WTC11 (cell line): Measurements from ENCODE around the gene TLE4.

Source experiments
- CREM ChIP-seq: sonication (generic); formaldehyde crosslinking; IDR thresholded peaks from 2 replicates; pipeline ENCODE4 v1.8.1; 2022; ENCODE audit warnings: mild to moderate bottlenecking, missing genetic modification reagents, moderate library complexity
- GRHL2 ChIP-seq: fragments of 250-450 bp; sonication (Bioruptor Pico); IDR thresholded peaks from 2 replicates; pipeline ENCODE4 v1.8.0; 2022; ENCODE audit warnings: mild to moderate bottlenecking, moderate library complexity; ENCODE audit not compliant: insufficient replicate concordance, severe bottlenecking
- JUN ChIP-seq: sonication (generic); formaldehyde crosslinking; IDR thresholded peaks from 2 replicates; pipeline ENCODE4 v1.8.0; 2023; ENCODE audit warnings: mild to moderate bottlenecking, missing genetic modification reagents
- PRRX2 ChIP-seq: fragments of 250-450 bp; sonication (Bioruptor Pico); IDR thresholded peaks from 2 replicates; pipeline ENCODE4 v1.8.0; 2021; ENCODE audit warnings: mild to moderate bottlenecking
- RELA ChIP-seq: sonication (generic); formaldehyde crosslinking; IDR thresholded peaks from 2 replicates; pipeline ENCODE4 v1.8.1; 2022; ENCODE audit warnings: missing genetic modification reagents, mild to moderate bottlenecking, borderline replicate concordance
- SP1 ChIP-seq: sonication (generic); formaldehyde crosslinking; conservative IDR thresholded peaks from 2 replicates; pipeline ENCODE4 v1.8.1; 2022; ENCODE audit warnings: missing genetic modification reagents
- ZNF263 ChIP-seq: sonication (generic); formaldehyde crosslinking; IDR thresholded peaks from 2 replicates; pipeline ENCODE4 v1.8.1; 2022; ENCODE audit warnings: low read depth, mild to moderate bottlenecking, moderate library complexity, missing genetic modification reagents
- ZNF317 ChIP-seq: sonication (generic); formaldehyde crosslinking; IDR thresholded peaks from 2 replicates; pipeline ENCODE4 v1.8.1; 2023; ENCODE audit warnings: low read depth, mild to moderate bottlenecking, moderate library complexity, missing genetic modification reagents, borderline replicate concordance
- TF ChIP-seq, protein P1 (sequence below): fragments of 200-600 bp; IDR thresholded peaks from 2 replicates; pipeline ENCODE4 v1.8.0; 2022; ENCODE audit warnings: antibody characterized with exemption
- TF ChIP-seq, protein P2 (sequence below): sonication (generic); formaldehyde crosslinking; IDR thresholded peaks from 2 replicates; pipeline ENCODE4 v1.8.0; 2022; ENCODE audit warnings: mild to moderate bottlenecking, missing genetic modification reagents
- TF ChIP-seq, protein P3 (sequence below): sonication (generic); formaldehyde crosslinking; IDR thresholded peaks from 2 replicates; pipeline ENCODE4 v1.8.1; 2023; ENCODE audit warnings: mild to moderate bottlenecking, missing genetic modification reagents
- TF ChIP-seq, protein P4 (sequence below): sonication (generic); formaldehyde crosslinking; IDR thresholded peaks from 2 replicates; pipeline ENCODE4 v1.8.0; 2023; ENCODE audit warnings: missing genetic modification reagents
- TF ChIP-seq, protein P5 (sequence below): sonication (generic); formaldehyde crosslinking; IDR thresholded peaks from 2 replicates; pipeline ENCODE4 v1.8.1; 2022; ENCODE audit warnings: missing genetic modification reagents, borderline replicate concordance
- TF ChIP-seq, protein P6 (sequence below): sonication (generic); formaldehyde crosslinking; conservative IDR thresholded peaks from 2 replicates; pipeline ENCODE4 v1.8.1; 2022; ENCODE audit warnings: mild to moderate bottlenecking, missing genetic modification reagents

DNA sequence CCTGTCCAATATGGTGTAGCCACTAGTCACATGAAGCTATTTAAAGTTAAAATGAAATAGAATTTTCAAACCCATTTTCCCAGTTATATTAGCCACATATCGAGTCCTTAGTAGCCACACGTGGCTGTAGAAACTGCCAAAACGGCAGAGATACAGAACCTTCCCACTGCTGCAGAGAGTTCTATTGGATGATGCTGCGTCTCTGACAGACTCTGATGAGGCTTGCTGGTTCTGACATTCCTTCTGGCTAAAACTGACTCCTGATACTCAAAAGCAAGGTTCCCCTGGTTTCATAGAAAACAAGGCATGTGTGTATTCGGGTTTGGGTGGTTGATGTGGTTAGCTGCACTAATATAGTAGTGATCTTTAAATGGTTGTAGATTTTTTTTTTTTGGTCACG, 91.5 kb downstream of the TLE4 start:
- no peak for TF ChIP-seq JUN (CRISPR knock-in tag)
- no peak for TF ChIP-seq ZNF317 (CRISPR knock-in tag)
- TF ChIP-seq, protein P1, sequence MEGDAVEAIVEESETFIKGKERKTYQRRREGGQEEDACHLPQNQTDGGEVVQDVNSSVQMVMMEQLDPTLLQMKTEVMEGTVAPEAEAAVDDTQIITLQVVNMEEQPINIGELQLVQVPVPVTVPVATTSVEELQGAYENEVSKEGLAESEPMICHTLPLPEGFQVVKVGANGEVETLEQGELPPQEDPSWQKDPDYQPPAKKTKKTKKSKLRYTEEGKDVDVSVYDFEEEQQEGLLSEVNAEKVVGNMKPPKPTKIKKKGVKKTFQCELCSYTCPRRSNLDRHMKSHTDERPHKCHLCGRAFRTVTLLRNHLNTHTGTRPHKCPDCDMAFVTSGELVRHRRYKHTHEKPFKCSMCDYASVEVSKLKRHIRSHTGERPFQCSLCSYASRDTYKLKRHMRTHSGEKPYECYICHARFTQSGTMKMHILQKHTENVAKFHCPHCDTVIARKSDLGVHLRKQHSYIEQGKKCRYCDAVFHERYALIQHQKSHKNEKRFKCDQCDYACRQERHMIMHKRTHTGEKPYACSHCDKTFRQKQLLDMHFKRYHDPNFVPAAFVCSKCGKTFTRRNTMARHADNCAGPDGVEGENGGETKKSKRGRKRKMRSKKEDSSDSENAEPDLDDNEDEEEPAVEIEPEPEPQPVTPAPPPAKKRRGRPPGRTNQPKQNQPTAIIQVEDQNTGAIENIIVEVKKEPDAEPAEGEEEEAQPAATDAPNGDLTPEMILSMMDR = no peak
- TF ChIP-seq, protein P2, sequence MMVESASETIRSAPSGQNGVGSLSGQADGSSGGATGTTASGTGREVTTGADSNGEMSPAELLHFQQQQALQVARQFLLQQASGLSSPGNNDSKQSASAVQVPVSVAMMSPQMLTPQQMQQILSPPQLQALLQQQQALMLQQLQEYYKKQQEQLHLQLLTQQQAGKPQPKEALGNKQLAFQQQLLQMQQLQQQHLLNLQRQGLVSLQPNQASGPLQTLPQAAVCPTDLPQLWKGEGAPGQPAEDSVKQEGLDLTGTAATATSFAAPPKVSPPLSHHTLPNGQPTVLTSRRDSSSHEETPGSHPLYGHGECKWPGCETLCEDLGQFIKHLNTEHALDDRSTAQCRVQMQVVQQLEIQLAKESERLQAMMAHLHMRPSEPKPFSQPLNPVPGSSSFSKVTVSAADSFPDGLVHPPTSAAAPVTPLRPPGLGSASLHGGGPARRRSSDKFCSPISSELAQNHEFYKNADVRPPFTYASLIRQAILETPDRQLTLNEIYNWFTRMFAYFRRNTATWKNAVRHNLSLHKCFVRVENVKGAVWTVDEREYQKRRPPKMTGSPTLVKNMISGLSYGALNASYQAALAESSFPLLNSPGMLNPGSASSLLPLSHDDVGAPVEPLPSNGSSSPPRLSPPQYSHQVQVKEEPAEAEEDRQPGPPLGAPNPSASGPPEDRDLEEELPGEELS = no peak
- TF ChIP-seq ZNF263 (CRISPR knock-in tag) = no peak
- TF ChIP-seq, protein P3, sequence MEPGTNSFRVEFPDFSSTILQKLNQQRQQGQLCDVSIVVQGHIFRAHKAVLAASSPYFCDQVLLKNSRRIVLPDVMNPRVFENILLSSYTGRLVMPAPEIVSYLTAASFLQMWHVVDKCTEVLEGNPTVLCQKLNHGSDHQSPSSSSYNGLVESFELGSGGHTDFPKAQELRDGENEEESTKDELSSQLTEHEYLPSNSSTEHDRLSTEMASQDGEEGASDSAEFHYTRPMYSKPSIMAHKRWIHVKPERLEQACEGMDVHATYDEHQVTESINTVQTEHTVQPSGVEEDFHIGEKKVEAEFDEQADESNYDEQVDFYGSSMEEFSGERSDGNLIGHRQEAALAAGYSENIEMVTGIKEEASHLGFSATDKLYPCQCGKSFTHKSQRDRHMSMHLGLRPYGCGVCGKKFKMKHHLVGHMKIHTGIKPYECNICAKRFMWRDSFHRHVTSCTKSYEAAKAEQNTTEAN (CRISPR knock-in tag) = no peak
- TF ChIP-seq, protein P4, sequence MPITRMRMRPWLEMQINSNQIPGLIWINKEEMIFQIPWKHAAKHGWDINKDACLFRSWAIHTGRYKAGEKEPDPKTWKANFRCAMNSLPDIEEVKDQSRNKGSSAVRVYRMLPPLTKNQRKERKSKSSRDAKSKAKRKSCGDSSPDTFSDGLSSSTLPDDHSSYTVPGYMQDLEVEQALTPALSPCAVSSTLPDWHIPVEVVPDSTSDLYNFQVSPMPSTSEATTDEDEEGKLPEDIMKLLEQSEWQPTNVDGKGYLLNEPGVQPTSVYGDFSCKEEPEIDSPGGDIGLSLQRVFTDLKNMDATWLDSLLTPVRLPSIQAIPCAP (CRISPR knock-in tag) = no peak
- TF ChIP-seq GRHL2 = no peak
- TF ChIP-seq RELA (CRISPR knock-in tag) = no peak
- no peak for TF ChIP-seq CREM (CRISPR knock-in tag)
- TF ChIP-seq, protein P5, sequence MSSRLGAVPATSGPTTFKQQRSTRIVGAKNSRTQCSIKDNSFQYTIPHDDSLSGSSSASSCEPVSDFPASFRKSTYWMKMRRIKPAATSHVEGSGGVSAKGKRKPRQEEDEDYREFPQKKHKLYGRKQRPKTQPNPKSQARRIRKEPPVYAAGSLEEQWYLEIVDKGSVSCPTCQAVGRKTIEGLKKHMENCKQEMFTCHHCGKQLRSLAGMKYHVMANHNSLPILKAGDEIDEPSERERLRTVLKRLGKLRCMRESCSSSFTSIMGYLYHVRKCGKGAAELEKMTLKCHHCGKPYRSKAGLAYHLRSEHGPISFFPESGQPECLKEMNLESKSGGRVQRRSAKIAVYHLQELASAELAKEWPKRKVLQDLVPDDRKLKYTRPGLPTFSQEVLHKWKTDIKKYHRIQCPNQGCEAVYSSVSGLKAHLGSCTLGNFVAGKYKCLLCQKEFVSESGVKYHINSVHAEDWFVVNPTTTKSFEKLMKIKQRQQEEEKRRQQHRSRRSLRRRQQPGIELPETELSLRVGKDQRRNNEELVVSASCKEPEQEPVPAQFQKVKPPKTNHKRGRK (CRISPR knock-in tag) = no peak
- no peak for TF ChIP-seq PRRX2
- TF ChIP-seq SP1 (CRISPR knock-in tag) = no peak
- TF ChIP-seq, protein P6, sequence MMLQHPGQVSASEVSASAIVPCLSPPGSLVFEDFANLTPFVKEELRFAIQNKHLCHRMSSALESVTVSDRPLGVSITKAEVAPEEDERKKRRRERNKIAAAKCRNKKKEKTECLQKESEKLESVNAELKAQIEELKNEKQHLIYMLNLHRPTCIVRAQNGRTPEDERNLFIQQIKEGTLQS (CRISPR knock-in tag) = no peak
